H1 (cell line): ENCODE measurements around the gene COX19. TPM values are rescaled to one million over a fixed set of nuclear protein-coding genes. Genes with fewer than 3 reads are reported as not detected.
A peak's percentile ranks its signal among the peaks of the same experiment; 100 is the strongest.

Experiments
- CTCF ChIA-PET: fragments of 300-600 bp; sonication (Branson Sonifier 250); formaldehyde crosslinking; loops from one replicate; lab custom pipeline; 2021; ENCODE audit not compliant: partially characterized antibody; lab: Charles Lee
- POLR2A ChIA-PET: fragments of 300-600 bp; sonication (Branson Sonifier 250); formaldehyde crosslinking; loops from one replicate; lab custom pipeline; 2021; ENCODE audit warnings: inconsistent platforms; ENCODE audit not compliant: partially characterized antibody; lab: Charles Lee
- DNase-seq, 2 experiments: peaks; one replicate each; pipeline versions ENCODE4 v3.0.0 to v3.0.0-alpha.2; 2010 to 2022; ENCODE audit warnings: low spot score in 2 of 2, low read depth in 1 of 2, mixed read lengths in 1 of 2
- FAIRE-seq: peaks from 2 replicates; lab custom pipeline; 2011; peaks lifted over from hg19 to GRCh38; lab: Jason Lieb, UNC
- H2AFZ ChIP-seq: 2 replicates; pipeline ENCODE4 v1.8.1; 2012; ENCODE audit warnings: low read length, inconsistent platforms
- H2AK5ac ChIP-seq: 2 replicates; pipeline ENCODE4 v1.6.1; 2013; ENCODE audit warnings: low read depth, low read length
- H2BK120ac ChIP-seq: replicated peaks from 2 replicates; pipeline ENCODE3; 2013; ENCODE audit warnings: low read depth, low read length, inconsistent platforms
- H2BK12ac ChIP-seq: 2 replicates; pipeline ENCODE4 v1.6.1; 2013; ENCODE audit warnings: low read depth, low read length
- H2BK15ac ChIP-seq: 2 replicates; pipeline ENCODE4 v1.6.1; 2013; ENCODE audit warnings: low read length
- H2BK20ac ChIP-seq: 2 replicates; pipeline ENCODE4 v1.6.1; 2013; ENCODE audit warnings: low read length
- H2BK5ac ChIP-seq: 2 replicates; pipeline ENCODE4 v1.6.1; 2013; ENCODE audit warnings: low read depth, low read length
- H3K14ac ChIP-seq: 2 replicates; pipeline ENCODE4 v1.6.1; 2013; ENCODE audit warnings: inconsistent platforms; ENCODE audit not compliant: insufficient read length
- H3K18ac ChIP-seq: 2 replicates; pipeline ENCODE4 v1.6.1; 2013; ENCODE audit warnings: low read length; ENCODE audit errors: extremely low read depth
- H3K23ac ChIP-seq: 2 replicates; pipeline ENCODE4 v1.6.1; 2013; ENCODE audit warnings: inconsistent platforms; ENCODE audit not compliant: insufficient read length
- H3K23me2 ChIP-seq: 2 replicates; pipeline ENCODE4 v1.6.1; 2013; ENCODE audit warnings: low read depth, low read length
- H3K27ac ChIP-seq: 2 replicates; pipeline ENCODE4 v1.6.1; 2011; ENCODE audit warnings: low read depth, low read length, inconsistent platforms
- H3K27me3 ChIP-seq, 4 experiments: replicated peaks in 1 of 4; 1 replicate in 1 of 4; 2 replicates in 3 of 4; pipeline versions ENCODE4 v1.6.1 to v1.8.1; 2011 to 2013; ENCODE audit warnings: low read length in 3 of 4, mild to moderate bottlenecking in 3 of 4, inconsistent platforms in 2 of 4, mixed read lengths in 2 of 4, moderate library complexity in 1 of 4; ENCODE audit not compliant: control insufficient read depth in 3 of 4, insufficient read depth in 3 of 4; ENCODE audit errors: extremely low read depth in 1 of 4
- H3K36me3 ChIP-seq, 4 experiments: 2 replicates each; pipeline versions ENCODE4 v1.6.1 to v1.8.1; 2011 to 2013; ENCODE audit warnings: mild to moderate bottlenecking in 4 of 4, low read length in 3 of 4, moderate library complexity in 2 of 4, control low read depth in 1 of 4, inconsistent platforms in 1 of 4; ENCODE audit not compliant: insufficient read depth in 4 of 4, control insufficient read depth in 2 of 4
- H3K4ac ChIP-seq: replicated peaks from 2 replicates; pipeline ENCODE3; 2013; ENCODE audit warnings: low read length, low read depth, mixed read lengths, inconsistent platforms; ENCODE audit not compliant: insufficient read length
- H3K4me1 ChIP-seq, 4 experiments: replicated peaks in 1 of 4; 1 replicate in 1 of 4; 2 replicates in 3 of 4; pipeline versions ENCODE4 v1.6.1 to v1.8.1; 2011 to 2013; ENCODE audit warnings: low read length in 3 of 4, inconsistent platforms in 2 of 4, mixed read lengths in 1 of 4; ENCODE audit not compliant: insufficient read depth in 4 of 4, control insufficient read depth in 3 of 4
- H3K4me2 ChIP-seq, 2 experiments: 2 replicates each; pipeline versions ENCODE4 v1.6.1 to v1.8.1; 2011 to 2013; ENCODE audit warnings: low read depth in 2 of 2, low read length in 2 of 2, control low read depth in 1 of 2, inconsistent platforms in 1 of 2, mild to moderate bottlenecking in 1 of 2; ENCODE audit not compliant: insufficient read depth in 1 of 2
- H3K4me3 ChIP-seq, 4 experiments: fragments of 200-600, 300-600 bp in 1 of 4; sonication (generic), shearing (Covaris generic), sonication (Bioruptor Twin) in 1 of 4; 2 replicates each; pipeline versions ENCODE4 v1.5.1 to v1.8.1; 2011 to 2016; ENCODE audit warnings: low read length in 4 of 4, low read depth in 3 of 4, control low read depth in 2 of 4, inconsistent platforms in 2 of 4, mild to moderate bottlenecking in 2 of 4, mixed read lengths in 1 of 4, moderate library complexity in 1 of 4; ENCODE audit not compliant: insufficient read depth in 2 of 4; ENCODE audit errors: extremely low read depth in 1 of 4
- H3K56ac ChIP-seq: replicated peaks from 2 replicates; pipeline ENCODE3; 2013; ENCODE audit warnings: low read depth, mild to moderate bottlenecking, mixed read lengths, low read length, inconsistent platforms; ENCODE audit not compliant: insufficient read length
- H3K79me1 ChIP-seq: 2 replicates; pipeline ENCODE4 v1.6.1; 2013; ENCODE audit warnings: low read depth, low read length, control low read depth
- H3K79me2 ChIP-seq, 2 experiments: 2 replicates each; pipeline versions ENCODE4 v1.6.1 to v1.8.1; 2012 to 2013; ENCODE audit warnings: low read length in 2 of 2, mild to moderate bottlenecking in 2 of 2, inconsistent platforms in 1 of 2; ENCODE audit not compliant: insufficient read depth in 2 of 2, control insufficient read depth in 1 of 2
- H3K9ac ChIP-seq, 4 experiments: replicated peaks in 1 of 4; 1 replicate in 1 of 4; 2 replicates in 3 of 4; pipeline versions ENCODE4 v1.6.1 to v1.8.1; 2011 to 2013; ENCODE audit warnings: low read depth in 3 of 4, low read length in 3 of 4, control low read depth in 2 of 4, mild to moderate bottlenecking in 2 of 4, moderate library complexity in 2 of 4, inconsistent platforms in 1 of 4; ENCODE audit errors: extremely low read depth in 1 of 4
- H3K9me3 ChIP-seq, 2 experiments: 2 replicates each; pipeline versions ENCODE4 v1.6.1 to v1.8.1; 2012 to 2013; ENCODE audit warnings: mild to moderate bottlenecking in 2 of 2, moderate library complexity in 2 of 2, control low read depth in 1 of 2, inconsistent platforms in 1 of 2, low read depth in 1 of 2, low read length in 1 of 2, mixed read lengths in 1 of 2; ENCODE audit not compliant: insufficient read depth in 2 of 2
- H4K20me1 ChIP-seq, 2 experiments: replicated peaks in 1 of 2; 2 replicates each; pipeline versions ENCODE3 to v1.8.1; 2011 to 2013; ENCODE audit warnings: inconsistent platforms in 2 of 2, low read length in 2 of 2, mild to moderate bottlenecking in 1 of 2; ENCODE audit not compliant: insufficient read depth in 2 of 2, control insufficient read depth in 1 of 2
- H4K5ac ChIP-seq: 2 replicates; pipeline ENCODE4 v1.6.1; 2013; ENCODE audit warnings: low read length, low read depth, mixed read lengths, inconsistent platforms; ENCODE audit not compliant: insufficient read length
- H4K8ac ChIP-seq: 2 replicates; pipeline ENCODE4 v1.8.0; 2013; ENCODE audit warnings: mild to moderate bottlenecking, moderate library complexity, low read length, inconsistent platforms; ENCODE audit not compliant: insufficient read depth; ENCODE audit errors: extremely low read depth
- H4K91ac ChIP-seq: replicated peaks from 2 replicates; pipeline ENCODE3; 2013; ENCODE audit warnings: low read length, mixed read lengths, inconsistent platforms; ENCODE audit not compliant: insufficient read length
- ATF2 ChIP-seq: IDR thresholded peaks from 2 replicates; pipeline ENCODE4 v1.6.1; 2012; ENCODE audit warnings: low read length, inconsistent platforms
- CHD1 ChIP-seq: IDR thresholded peaks from 2 replicates; pipeline ENCODE4 v1.6.1; 2012; ENCODE audit warnings: low read depth, low read length, improper control_type of control experiment
- KDM1A ChIP-seq: fragments of 200-600, 300-600 bp; sonication (generic); IDR thresholded peaks from 2 replicates; pipeline ENCODE4 v1.7.1; 2016; ENCODE audit warnings: mild to moderate bottlenecking, low read length, borderline replicate concordance
- RBBP5 ChIP-seq: IDR thresholded peaks from 2 replicates; pipeline ENCODE4 v1.7.1; 2012; ENCODE audit warnings: low read depth, mild to moderate bottlenecking, inconsistent platforms, low read length, moderate library complexity, borderline replicate concordance
- SP2 ChIP-seq: IDR thresholded peaks from 2 replicates; pipeline ENCODE4 v1.6.1; 2012; ENCODE audit warnings: mild to moderate bottlenecking, low read length, inconsistent platforms
- SP4 ChIP-seq: IDR thresholded peaks from 2 replicates; pipeline ENCODE4 v1.6.1; 2012; ENCODE audit warnings: low read length, inconsistent platforms
- TBP ChIP-seq: IDR thresholded peaks from 2 replicates; pipeline ENCODE4 v1.6.1; 2011; ENCODE audit warnings: low read depth, low read length, improper control_type of control experiment
- WGBS, 2 experiments: shearing (Covaris generic) in 1 of 2; methylation state at CpG; one replicate each; pipeline versions ENCODE4 v1.1.6 to v1.1.7; 2013 to 2015; ENCODE audit warnings: low lambda C conversion rate in 2 of 2, mixed read lengths in 2 of 2, inconsistent platforms in 1 of 2, low coverage in 1 of 2, missing lambda C conversion rate in 1 of 2; ENCODE audit not compliant: insufficient replicate concordance in 2 of 2, insufficient coverage in 1 of 2, insufficient read length in 1 of 2; ENCODE audit errors: extremely low coverage in 1 of 2, missing lambda C conversion rate in 1 of 2; 5-methylcytosine and 5-hydroxymethylcytosine counted together
- polyA plus RNA-seq, 7 experiments: library from polyadenylated mRNA; depleted of rRNA in 3 of 7; stranded (reverse) in 5 of 7; unstranded in 2 of 7; fragments of >200 nt in 5 of 7; fragments of 200-250 nt in 2 of 7; gene quantifications; 1 replicate in 5 of 7; 2 replicates in 1 of 7; 4 replicates in 1 of 7; pipeline versions ENCODE4 v1.2.1 to v1.2.3, GENCODE V29; 2011 to 2013; ENCODE audit warnings: missing spikeins in 2 of 7, mixed read lengths in 2 of 7
- total RNA-seq: library from RNA; stranded (reverse); fragmentation: NEBNext Ultra II Directional; extraction: Animal tissue kit (Norgen Biotek cat#: 25700); gene quantifications from 2 replicates; pipeline ENCODE4 v1.2.1, GENCODE V29; 2021

The COX19 gene
- total and polyA plus RNA-seq, 2 of the 8 experiments (the other 6 are each of a cell fraction or from before 2014, with no cell fraction given), result 3.9 to 7.9 TPM

GRCh38 chr7:944744-945143, 30.6 kb downstream of the COX19 start:
- ChIA-PET CTCF (no interaction called here), POLR2A (interaction anchor here (0.7 to 1.3 kb wide), 3 partner anchors 23 to 35 kb away, joined by 3 read pairs; no protein-coding TSS in a partner anchor)
- Histone ChIP-seq H3K23ac (no peak overlapping the region), H3K18ac (peak overlapping the region; percentile 83; the same call in 1 of the 2 replicates), H3K4ac (peak overlapping the region; percentile 21), H3K4me3 (no peak overlapping the region), H3K36me3 (no peaks in the 10 kb centered on the region), H3K4me2 (peak overlapping the region in 1 of 2 experiments; percentile 58; a peak in 1 of 4 replicates), H3K79me2 (no peaks in the 10 kb centered on the region), H3K23me2 (no peaks in the 10 kb centered on the region), H2BK20ac (no peak overlapping the region), H3K79me1 (no peaks in the 10 kb centered on the region), H3K4me1 (peaks cover 0 to 26% (median 18%) of the 10 kb centered on the region in 4 experiments; a peak in 6 of 7 replicates), H2BK15ac (no peak overlapping the region; the same call in 1 of the 2 replicates), H3K27me3 (peaks cover 0 to 4% (median 0%) of the 10 kb centered on the region in 4 experiments; a peak in 2 of 7 replicates), H4K20me1 (no peaks in the 10 kb centered on the region), H3K27ac (peak overlapping the region; percentile 72; the same call in 1 of the 2 replicates), H2BK12ac (peak overlapping the region; percentile 53; the same call in 1 of the 2 replicates), H3K9ac (no peak overlapping the region), H2AFZ (no peak overlapping the region), H2BK120ac (peak overlapping the region; percentile 84), H3K56ac (no peak overlapping the region), H2AK5ac (no peak overlapping the region; the same call in 1 of the 2 replicates), H3K14ac (no peak overlapping the region), H2BK5ac (peak overlapping the region; percentile 92; the same call in 1 of the 2 replicates), H4K5ac (peak overlapping the region; percentile 44), H3K9me3 (no peaks in the 10 kb centered on the region), H4K91ac (peak overlapping the region; percentile 97), H4K8ac (no peak overlapping the region; the same call in 1 of the 2 replicates)
- DNase-seq (no peak), FAIRE-seq (no peak)
- 96% methylated on average over 5 of the region's 5 CpGs; no CpG with 5 or more reads in 1 of the 2 experiments for WGBS, 2 experiments
- TF ChIP-seq RBBP5, result no peak
- TF ChIP-seq SP4, result no peak
- no peak for TF ChIP-seq KDM1A
- TF ChIP-seq CHD1, result no peak
- no peak for TF ChIP-seq TBP
- TF ChIP-seq SP2, result no peak
- TF ChIP-seq ATF2, result no peak
